K562 (cell line): ENCODE data around the gene RSAD1. TPM values are rescaled to one million over a fixed set of nuclear protein-coding genes. Genes with fewer than 3 reads are reported as not detected.

Source experiments
- BRD4 ChIP-seq: fragments of 200-600 bp; sonication (generic); IDR thresholded peaks from 2 replicates; pipeline ENCODE4 v1.6.1; 2017; ENCODE audit warnings: inconsistent platforms
- C11orf30 ChIP-seq: fragments of 450-650 bp; IDR thresholded peaks from 2 replicates; pipeline ENCODE4 v1.6.1; 2016; ENCODE audit warnings: low read depth, mild to moderate bottlenecking
- ELF2 ChIP-seq: fragments of 250-450 bp; sonication (Bioruptor Pico); IDR thresholded peaks from 2 replicates; pipeline ENCODE4 v1.5.0; 2021; ENCODE audit warnings: mild to moderate bottlenecking
- FOS ChIP-seq: IDR thresholded peaks from 3 replicates; pipeline ENCODE4 v1.6.1; 2011; ENCODE audit not compliant: insufficient read length; ENCODE audit errors: extremely low read depth
- GATAD2B ChIP-seq: fragments of 450-650 bp; IDR thresholded peaks from 2 replicates; pipeline ENCODE4 v1.6.1; 2017; ENCODE audit warnings: mild to moderate bottlenecking, borderline replicate concordance
- HOXB6 ChIP-seq: fragments of 250-450 bp; sonication (Bioruptor Pico); IDR thresholded peaks from 2 replicates; pipeline ENCODE4 v1.5.1; 2022; ENCODE audit warnings: mild to moderate bottlenecking, borderline replicate concordance
- NFYB ChIP-seq: IDR thresholded peaks from 2 replicates; pipeline ENCODE4 v1.6.1; 2011; ENCODE audit warnings: mild to moderate bottlenecking, moderate library complexity; ENCODE audit not compliant: insufficient read length; ENCODE audit errors: extremely low read depth
- OTX1 ChIP-seq: fragments of 450-650 bp; formaldehyde crosslinking; IDR thresholded peaks from 2 replicates; pipeline ENCODE4 v1.4.0; 2022; ENCODE audit warnings: mild to moderate bottlenecking
- PRMT5 ChIP-seq: sonication (generic); formaldehyde crosslinking; IDR thresholded peaks from 2 replicates; pipeline ENCODE4 v1.5.0; 2020; ENCODE audit warnings: missing genetic modification reagents
- RBM17 ChIP-seq: fragments of 200-400 bp; formaldehyde crosslinking; IDR thresholded peaks from 2 replicates; pipeline ENCODE4 v1.6.1; 2017; ENCODE audit warnings: low read depth, mild to moderate bottlenecking, low read length, borderline replicate concordance
- SAFB ChIP-seq: fragments of 200-400 bp; formaldehyde crosslinking; IDR thresholded peaks from 2 replicates; pipeline ENCODE4 v1.6.1; 2017; ENCODE audit warnings: low read depth, low read length, borderline replicate concordance
- SIN3A ChIP-seq, 2 experiments: fragments of 150-350 bp in 1 of 2; IDR thresholded peaks; 2 replicates each; pipeline ENCODE4 v1.6.1; 2011 to 2016; ENCODE audit warnings: borderline replicate concordance in 2 of 2, low read depth in 2 of 2, low read length in 2 of 2, mild to moderate bottlenecking in 2 of 2, moderate library complexity in 2 of 2; ENCODE audit not compliant: control insufficient read depth in 1 of 2
- SMAD2 ChIP-seq: fragments of 150-350 bp; IDR thresholded peaks from 2 replicates; pipeline ENCODE4 v1.6.1; 2014; ENCODE audit warnings: low read depth, mild to moderate bottlenecking, low read length
- TAF7 ChIP-seq: fragments of 450-650 bp; IDR thresholded peaks from 2 replicates; pipeline ENCODE4 v1.6.1; 2016; ENCODE audit warnings: missing genetic modification characterization, missing compliant biosample characterization
- TEAD1 ChIP-seq, 2 experiments: fragments of 450-650 bp in 1 of 2; sonication (generic) in 1 of 2; formaldehyde crosslinking; IDR thresholded peaks; 2 replicates each; pipeline versions ENCODE4 v1.4.0 to v1.8.0; 2020 to 2022; ENCODE audit warnings: mild to moderate bottlenecking in 2 of 2, missing genetic modification reagents in 1 of 2
- ZNF175 ChIP-seq: fragments of 200-800 bp; sonication (Bioruptor generic); IDR thresholded peaks from 2 replicates; pipeline ENCODE4 v1.6.1; 2016; ENCODE audit warnings: low read depth, mild to moderate bottlenecking, missing genetic modification characterization, missing compliant biosample characterization
- polyA plus RNA-seq, 8 experiments: library from polyadenylated mRNA; depleted of rRNA in 4 of 8; stranded (reverse) in 5 of 8; unstranded in 3 of 8; fragments of >200 nt; fragmentation: Nextera tagmentation in 2 of 8; fragmentation: Illumina TruSeq in 1 of 8; extraction: Ambion mirVana in 2 of 8; extraction: Trizol in 1 of 8; gene quantifications; 2 replicates each; pipeline versions ENCODE4 v1.2.1 to v1.2.3, GENCODE V29; 2011 to 2014; ENCODE audit warnings: inconsistent platforms in 1 of 8, missing spikeins in 1 of 8
- total RNA-seq, 7 experiments: library from RNA; depleted of rRNA in 6 of 7; stranded (reverse); fragments of >200 nt in 6 of 7; fragmentation: Illumina TruSeq in 2 of 7; extraction: Trizol in 2 of 7; gene quantifications; 2 replicates each; pipeline versions ENCODE4 v1.2.1 to v1.2.3, GENCODE V29; 2011 to 2021; ENCODE audit warnings: low replicate concordance in 1 of 7
- TF ChIP-seq, protein P1 (sequence below), 2 experiments: fragments of 450-650 bp; formaldehyde crosslinking in 1 of 2; IDR thresholded peaks; 2 replicates each; pipeline versions ENCODE4 v1.4.0 to v1.6.1; 2014 to 2020; ENCODE audit warnings: mild to moderate bottlenecking in 2 of 2, borderline replicate concordance in 1 of 2, low read depth in 1 of 2
- TF ChIP-seq, protein P2 (sequence below), 2 experiments: fragments of 450-650 bp; conservative IDR thresholded peaks; 2 replicates each; pipeline ENCODE4 v1.6.1; 2017; ENCODE audit warnings: mild to moderate bottlenecking in 2 of 2, moderate library complexity in 2 of 2
- TF ChIP-seq, protein P3 (sequence below): fragments of 450-650 bp; IDR thresholded peaks from 2 replicates; pipeline ENCODE4 v1.6.1; 2016; ENCODE audit warnings: antibody characterized with exemption

RSAD1 gene
- total and polyA plus RNA-seq, 9 of the 15 experiments (the other 6 are each of a cell fraction or from before 2014, with no cell fraction given) = 4.5 to 42.5 (median 26.8) TPM

DNA sequence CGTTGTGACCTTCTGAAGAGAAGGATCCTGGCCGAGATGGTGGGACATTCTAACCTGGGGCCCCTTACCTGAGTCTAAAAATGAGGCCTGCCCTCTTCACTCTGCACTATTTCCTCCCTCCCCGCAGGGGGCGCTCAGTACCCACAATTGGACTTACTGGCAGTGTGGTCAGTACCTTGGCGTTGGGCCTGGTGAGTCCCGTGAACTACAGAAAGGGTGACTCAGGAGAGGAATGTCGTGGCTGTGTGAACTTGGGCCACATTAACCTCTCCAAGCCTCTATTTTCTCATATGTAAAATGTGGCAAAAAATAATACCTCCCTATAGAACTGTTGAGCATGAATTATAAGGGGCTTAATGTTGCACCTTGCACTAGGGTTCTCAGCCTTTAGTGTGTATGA lies 3.9 kb downstream of the RSAD1 start (continued):
- TF ChIP-seq, protein P1, sequence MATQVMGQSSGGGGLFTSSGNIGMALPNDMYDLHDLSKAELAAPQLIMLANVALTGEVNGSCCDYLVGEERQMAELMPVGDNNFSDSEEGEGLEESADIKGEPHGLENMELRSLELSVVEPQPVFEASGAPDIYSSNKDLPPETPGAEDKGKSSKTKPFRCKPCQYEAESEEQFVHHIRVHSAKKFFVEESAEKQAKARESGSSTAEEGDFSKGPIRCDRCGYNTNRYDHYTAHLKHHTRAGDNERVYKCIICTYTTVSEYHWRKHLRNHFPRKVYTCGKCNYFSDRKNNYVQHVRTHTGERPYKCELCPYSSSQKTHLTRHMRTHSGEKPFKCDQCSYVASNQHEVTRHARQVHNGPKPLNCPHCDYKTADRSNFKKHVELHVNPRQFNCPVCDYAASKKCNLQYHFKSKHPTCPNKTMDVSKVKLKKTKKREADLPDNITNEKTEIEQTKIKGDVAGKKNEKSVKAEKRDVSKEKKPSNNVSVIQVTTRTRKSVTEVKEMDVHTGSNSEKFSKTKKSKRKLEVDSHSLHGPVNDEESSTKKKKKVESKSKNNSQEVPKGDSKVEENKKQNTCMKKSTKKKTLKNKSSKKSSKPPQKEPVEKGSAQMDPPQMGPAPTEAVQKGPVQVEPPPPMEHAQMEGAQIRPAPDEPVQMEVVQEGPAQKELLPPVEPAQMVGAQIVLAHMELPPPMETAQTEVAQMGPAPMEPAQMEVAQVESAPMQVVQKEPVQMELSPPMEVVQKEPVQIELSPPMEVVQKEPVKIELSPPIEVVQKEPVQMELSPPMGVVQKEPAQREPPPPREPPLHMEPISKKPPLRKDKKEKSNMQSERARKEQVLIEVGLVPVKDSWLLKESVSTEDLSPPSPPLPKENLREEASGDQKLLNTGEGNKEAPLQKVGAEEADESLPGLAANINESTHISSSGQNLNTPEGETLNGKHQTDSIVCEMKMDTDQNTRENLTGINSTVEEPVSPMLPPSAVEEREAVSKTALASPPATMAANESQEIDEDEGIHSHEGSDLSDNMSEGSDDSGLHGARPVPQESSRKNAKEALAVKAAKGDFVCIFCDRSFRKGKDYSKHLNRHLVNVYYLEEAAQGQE (IDR thresholded peaks at IDR 0.05; ENCODE audit: borderline replicate concordance) = peak; percentile 82
- TF ChIP-seq, protein P1 (CRISPR knock-in tag; IDR thresholded peaks at IDR 0.05; ENCODE audit: low read depth) = no peak
- TF ChIP-seq FOS = peak; percentile 1
- no peak for TF ChIP-seq SAFB
- no peak for TF ChIP-seq NFYB
- TF ChIP-seq ZNF175 (CRISPR knock-in tag) = no peak
- no peak for TF ChIP-seq RBM17
- no peak for TF ChIP-seq OTX1 (CRISPR knock-in tag)
- no peak for TF ChIP-seq SIN3A (IDR thresholded peaks at IDR 0.05; ENCODE audit: borderline replicate concordance in 2 of 2, control insufficient read depth in 1 of 2, low read depth in 2 of 2, low read length in 2 of 2)
- no peak for TF ChIP-seq ELF2
- TF ChIP-seq, protein P2, sequence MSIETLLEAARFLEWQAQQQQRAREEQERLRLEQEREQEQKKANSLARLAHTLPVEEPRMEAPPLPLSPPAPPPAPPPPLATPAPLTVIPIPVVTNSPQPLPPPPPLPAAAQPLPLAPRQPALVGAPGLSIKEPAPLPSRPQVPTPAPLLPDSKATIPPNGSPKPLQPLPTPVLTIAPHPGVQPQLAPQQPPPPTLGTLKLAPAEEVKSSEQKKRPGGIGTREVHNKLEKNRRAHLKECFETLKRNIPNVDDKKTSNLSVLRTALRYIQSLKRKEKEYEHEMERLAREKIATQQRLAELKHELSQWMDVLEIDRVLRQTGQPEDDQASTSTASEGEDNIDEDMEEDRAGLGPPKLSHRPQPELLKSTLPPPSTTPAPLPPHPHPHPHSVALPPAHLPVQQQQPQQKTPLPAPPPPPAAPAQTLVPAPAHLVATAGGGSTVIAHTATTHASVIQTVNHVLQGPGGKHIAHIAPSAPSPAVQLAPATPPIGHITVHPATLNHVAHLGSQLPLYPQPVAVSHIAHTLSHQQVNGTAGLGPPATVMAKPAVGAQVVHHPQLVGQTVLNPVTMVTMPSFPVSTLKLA (conservative IDR thresholded peaks at IDR 0.05) = no peak; a peak in 2 of 4 replicates
- no peak for TF ChIP-seq PRMT5 (CRISPR knock-in tag)
- TF ChIP-seq, protein P3, sequence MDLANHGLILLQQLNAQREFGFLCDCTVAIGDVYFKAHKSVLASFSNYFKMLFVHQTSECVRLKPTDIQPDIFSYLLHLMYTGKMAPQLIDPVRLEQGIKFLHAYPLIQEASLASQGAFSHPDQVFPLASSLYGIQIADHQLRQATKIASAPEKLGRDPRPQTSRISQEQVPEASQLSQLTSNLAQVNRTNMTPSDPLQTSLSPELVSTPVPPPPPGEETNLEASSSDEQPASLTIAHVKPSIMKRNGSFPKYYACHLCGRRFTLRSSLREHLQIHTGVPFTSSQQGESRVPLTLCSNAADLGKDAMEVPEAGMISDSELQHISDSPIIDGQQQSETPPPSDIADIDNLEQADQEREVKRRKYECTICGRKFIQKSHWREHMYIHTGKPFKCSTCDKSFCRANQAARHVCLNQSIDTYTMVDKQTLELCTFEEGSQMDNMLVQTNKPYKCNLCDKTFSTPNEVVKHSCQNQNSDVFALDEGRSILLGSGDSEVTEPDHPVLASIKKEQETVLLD = no peak
- TF ChIP-seq BRD4 = no peak
- TF ChIP-seq GATAD2B = no peak
- TF ChIP-seq C11orf30 = no peak
- TF ChIP-seq HOXB6 = no peak
- no peak for TF ChIP-seq SMAD2
- no peak for TF ChIP-seq TAF7 (tag)
- peak; percentile 50 to 79; a peak in 2 of 4 replicates for TF ChIP-seq TEAD1 (CRISPR knock-in tag; IDR thresholded peaks at IDR 0.05)
